Measurements from ENCODE around the gene RGMB.

The RGMB gene

GRCh38 chr5:98768160-98768959, 5.1 kb upstream of the RGMB start:
- DNase-seq (ENCODE audit: low spot score): peak; percentile 62

- no peak for DNase-seq (ENCODE audit: low spot score)
Observed at GRCh38 chr5:98768960-98769209, 4.6 kb upstream of the RGMB start.

- DNase-seq (ENCODE audit: low spot score): peak; percentile 18
Observed at GRCh38 chr5:98769210-98769958, 4.1 kb upstream of the RGMB start.

DNA sequence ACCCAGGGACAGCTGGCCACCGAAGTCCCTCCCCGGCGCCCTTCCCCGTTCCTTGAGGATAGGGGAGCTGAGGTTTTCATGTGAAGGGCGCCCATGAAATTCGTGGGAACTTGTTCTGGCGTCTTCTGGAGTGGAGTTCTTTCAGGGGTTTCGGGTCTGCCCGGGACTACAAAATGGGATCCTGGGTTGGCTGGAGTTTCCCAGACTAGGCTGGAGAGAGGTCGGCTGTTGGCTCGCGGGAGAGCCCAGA, 3.6 kb upstream of the RGMB start:
- DNase-seq (ENCODE audit: low spot score): peak; percentile 31

DNA sequence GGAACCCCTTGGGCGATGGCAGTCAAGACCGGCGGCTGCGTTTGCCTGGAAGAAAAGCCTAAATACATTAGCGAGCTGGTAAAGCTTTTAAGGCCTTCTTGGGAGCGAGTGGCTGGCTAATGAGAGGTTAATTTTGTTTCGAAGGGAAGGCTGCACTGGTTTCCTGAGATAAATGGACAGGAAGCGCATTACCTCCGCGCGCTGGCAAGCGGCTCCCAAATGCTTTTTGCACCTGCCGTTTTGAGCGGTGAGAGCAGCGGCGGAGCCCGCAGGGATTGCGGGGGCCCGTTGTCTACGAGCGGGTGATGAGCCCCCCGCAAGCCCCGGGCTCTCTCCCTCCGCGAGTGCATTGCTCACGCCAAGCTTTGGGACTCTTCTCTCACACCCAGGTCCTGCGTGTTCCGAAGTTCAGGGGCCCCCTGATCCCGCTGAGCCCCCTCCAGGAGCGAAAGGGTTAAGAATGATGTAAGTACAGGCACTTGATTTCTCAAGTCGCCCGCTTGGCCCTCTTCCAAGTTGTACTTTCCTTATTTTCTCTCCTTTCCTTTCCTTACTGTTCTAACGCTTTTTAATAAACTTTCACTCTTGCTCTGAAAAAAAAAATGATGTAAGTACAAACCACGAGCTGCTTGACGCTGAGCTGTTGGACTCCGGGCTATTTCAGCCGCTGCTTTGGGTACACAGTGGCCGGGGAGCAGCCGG, 3.1 kb upstream of the RGMB start:
- no peak for DNase-seq (ENCODE audit: low spot score)

DNA sequence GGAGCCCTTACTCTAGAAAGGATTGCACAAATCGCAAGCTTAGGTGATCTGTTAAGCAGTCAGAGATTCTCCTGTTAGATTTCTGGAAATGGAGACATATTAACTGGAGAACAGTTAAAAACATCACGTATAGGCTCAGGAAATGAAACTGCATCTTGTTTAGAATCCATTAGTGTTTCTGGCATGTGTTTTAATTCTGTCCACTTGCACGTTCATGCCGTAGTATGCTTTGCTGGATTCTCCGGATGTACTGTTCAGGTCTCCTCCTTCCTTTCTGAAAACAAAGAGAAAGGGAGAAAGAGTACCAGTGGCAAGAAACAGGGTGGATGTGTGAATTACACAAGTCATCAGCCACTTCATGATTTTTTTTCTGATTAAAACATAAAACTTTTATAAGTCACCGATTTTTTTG, 2.5 kb upstream of the RGMB start:
- DNase-seq (ENCODE audit: low spot score): peak; percentile 25

DNA sequence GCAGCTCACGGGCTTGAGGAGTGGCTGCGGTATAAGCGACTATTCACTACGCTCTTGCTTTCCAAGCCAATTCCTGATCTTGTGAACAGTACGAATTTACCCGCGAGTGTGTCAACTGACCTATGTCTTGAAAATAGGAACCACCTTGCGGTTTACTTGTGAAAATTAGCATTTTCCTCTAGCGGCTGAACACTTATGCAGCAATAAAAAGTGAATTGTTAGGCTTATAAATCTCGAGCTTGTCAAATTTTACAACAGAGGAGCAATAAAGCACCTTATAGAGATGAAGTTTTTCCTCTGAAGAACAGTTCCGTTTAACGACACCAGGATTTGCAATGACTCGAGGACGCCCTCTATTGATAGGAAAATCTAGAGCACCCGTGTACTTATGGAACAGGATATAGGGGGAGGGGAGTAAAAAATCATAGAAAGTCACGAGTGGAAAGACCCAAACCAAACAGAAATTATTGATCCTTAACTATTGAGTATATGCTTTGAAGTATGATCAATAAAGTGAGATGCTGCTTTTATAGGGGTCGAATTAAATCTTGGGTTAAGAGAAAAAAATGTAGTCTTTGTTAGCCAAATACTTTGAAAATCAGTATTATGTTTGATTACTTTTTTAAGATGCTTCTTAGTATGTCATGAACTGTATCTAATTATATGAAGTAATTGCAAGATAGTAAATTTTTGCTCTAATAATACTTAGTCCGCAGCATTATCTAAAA, 1.9 kb upstream of the RGMB start:
- peak; percentile 67 for DNase-seq (ENCODE audit: low spot score)

DNA sequence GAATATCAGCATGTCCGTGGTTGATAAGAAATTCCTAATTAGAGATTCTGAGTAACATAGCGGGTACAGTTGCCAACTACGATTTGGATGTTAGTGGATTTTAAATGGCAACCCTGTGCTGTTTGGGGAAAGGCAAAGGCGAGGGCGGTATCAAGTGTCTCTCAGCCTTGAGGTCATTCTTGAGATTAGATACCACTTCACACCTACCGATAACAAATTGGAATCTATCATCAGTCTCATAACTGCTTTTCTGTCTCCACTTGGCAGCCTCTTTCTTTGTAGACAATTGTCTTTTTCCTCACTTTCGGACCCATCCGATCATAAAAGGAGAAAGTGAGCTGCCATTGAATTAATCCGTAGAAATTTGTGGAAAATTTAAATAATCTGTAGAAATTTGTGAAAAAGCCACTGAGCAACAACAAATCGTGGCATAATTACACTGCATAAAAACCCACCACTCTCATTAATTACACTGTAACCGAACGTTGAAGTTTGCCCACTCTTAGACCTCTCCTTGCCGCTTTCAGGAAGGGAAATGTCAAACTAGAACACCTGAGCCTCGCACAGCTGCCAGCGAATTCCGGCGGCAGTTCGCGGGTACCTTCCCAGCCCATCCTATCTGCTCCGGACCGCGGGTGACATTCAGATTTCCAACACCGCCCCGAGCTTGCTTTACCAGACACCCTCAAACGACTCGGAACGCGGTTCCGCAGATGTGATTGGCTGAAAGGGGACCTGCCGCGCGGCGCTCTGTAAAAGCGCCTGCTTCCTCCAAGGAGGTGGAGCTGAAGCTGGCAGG, 849 bp upstream of the RGMB start:
- peak; percentile 45 for DNase-seq (ENCODE audit: low spot score)

DNA sequence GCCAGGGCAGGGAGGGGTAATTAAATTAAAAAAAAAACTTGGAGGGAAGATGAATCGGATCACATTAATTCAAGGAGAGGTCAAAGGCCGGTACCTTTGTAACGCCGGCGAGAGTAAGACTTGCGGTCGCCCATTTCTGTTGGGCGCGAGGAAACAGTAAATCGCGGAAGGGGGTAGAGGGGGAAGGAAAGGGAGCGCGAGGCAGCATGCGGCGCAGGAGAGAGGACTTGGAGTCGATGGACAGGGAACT, 324 bp upstream of the RGMB start:
- no peak for DNase-seq (ENCODE audit: low spot score)

DNA sequence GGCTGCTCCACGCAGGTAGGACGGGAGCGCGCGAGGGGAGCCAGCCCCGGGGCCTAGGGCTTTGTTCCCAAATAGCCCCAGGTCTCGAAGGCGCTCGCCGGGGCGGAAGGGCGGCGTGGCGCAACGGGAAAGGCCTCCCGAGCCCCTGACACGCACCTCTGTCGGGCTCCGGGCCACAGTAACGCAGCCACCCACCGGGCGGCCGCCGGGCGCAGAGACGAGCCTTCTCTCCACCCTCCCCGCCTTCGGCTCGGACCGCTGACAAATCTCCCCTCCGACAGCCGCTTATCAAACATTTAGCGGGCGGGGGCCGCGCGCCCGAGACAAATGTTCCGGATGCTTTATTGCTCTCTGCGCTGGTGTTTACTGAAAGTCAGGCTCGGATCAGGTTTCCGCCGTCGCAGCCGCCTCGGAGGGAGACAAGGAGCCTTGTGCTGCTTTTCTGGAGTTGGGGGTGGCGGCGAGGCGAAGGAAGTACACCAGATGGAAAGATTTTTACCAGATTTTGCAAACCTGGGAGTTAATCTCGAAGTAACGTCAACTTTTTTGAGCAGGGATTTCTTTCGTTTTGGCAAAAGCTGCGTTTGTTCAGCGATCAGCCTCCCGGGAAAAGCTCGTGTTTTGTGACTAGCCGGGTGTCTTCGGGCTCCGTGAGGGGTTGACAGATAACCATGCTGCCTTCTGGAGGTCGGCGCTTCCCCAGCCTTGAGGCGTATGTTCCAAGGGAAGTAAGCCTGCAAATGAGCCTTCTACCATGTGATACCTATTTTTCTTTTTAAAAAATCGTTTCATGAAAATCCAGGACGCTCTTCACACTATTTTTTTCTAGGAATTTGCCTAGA, 950 bp downstream of the RGMB start:
- peak; percentile 41 for DNase-seq (ENCODE audit: low spot score)

- DNase-seq (ENCODE audit: low spot score): no peak
Observed at GRCh38 chr5:98775246-98776065, 2.0 kb downstream of the RGMB start.

- no peak for DNase-seq (ENCODE audit: low spot score)
Observed at GRCh38 chr5:98776066-98776705, 2.7 kb downstream of the RGMB start.

DNA sequence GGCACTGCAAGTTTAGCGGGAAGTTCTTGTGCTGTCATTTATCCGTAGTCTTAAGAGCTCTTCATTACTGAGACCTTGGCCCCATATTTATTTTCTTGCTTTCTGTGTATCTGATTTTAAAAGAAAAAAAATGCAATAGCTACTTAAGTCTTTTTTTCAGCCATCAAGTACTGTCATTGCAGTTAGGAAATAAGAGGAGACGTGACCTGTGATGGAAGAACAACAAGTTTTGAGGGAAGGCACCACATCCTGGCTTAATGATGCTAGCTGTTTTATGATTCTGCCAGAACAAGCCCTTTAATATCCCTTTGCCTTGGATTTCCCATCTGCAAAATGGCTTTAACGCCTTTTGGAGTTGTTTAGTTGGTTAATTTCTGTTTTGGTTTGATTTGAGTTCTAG, 3.8 kb downstream of the RGMB start:
- no peak for DNase-seq (ENCODE audit: low spot score)

- no peak for DNase-seq (ENCODE audit: low spot score)
Observed at GRCh38 chr5:98779264-98779877, 5.9 kb downstream of the RGMB start.

GRCh38 chr5:98780390-98780789, 6.9 kb downstream of the RGMB start:
- no peak for DNase-seq (ENCODE audit: low spot score)

DNA sequence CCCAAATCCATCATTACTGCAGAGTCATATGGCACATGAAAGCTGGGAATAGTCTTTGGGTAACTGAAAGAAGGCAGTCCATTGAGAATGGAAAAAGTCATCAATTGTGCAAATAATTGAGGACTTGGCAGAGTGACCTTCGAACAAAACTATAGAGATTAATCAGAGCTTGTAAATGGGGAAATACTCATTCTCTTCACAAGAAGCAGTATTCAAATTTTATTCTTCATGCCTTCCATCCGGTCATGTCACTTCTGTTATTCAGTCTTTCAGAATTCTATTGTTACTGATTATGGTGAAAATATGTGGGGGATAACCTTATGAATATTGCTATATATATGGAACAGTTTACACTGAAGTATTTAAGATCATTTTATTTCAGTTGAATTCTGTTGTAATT, 8.1 kb downstream of the RGMB start:
- DNase-seq (ENCODE audit: low spot score): no peak

DNA sequence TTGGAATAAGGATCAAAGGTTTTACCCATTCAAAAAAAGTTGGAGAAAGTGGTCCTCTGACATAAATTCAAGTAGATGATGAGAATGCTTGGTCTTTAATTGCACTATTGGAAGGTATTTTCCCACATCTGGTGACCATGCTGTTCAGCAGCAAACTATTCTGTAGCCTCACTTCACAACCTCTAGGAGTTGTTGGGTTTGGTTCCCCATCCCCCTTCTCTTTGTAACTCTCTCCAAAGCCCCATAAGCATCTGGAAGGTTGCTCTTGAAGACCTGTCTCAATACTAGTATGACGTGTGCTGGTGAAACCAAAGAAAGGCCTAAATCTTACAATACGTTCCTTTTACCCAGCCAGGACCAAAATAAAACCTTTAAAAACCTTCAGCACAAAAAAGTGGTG, 8.5 kb downstream of the RGMB start:
- DNase-seq (ENCODE audit: low spot score): no peak

GRCh38 chr5:98783051-98783649, 9.7 kb downstream of the RGMB start:
- no peak for DNase-seq (ENCODE audit: low spot score)

DNA sequence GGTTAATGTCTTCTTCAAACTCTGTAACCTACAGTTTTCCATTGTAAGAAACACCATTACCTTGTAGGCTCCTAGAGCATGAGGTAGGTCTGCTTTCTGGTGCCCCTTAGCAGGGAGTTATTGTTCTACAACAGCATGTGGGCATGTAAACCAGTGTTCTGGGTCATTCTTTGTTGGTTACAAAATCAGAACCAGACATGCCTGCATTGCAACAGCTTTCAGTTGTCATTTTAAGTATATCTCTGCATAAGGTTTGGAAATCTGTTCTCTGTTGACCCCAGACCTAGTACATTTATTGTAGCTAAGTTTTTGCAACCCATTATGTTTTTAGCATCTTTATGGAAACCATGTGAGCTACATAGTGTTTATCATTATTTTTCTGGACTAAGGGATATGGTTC, 10.9 kb downstream of the RGMB start:
- DNase-seq (ENCODE audit: low spot score): no peak
